Stimulated activated CD4-positive, alpha-beta T cell treated with anti-CD3 and anti-CD28 coated beads, Interleukin-15, amount 100 ng/mL, for 24 hours (primary cell): ENCODE results near the gene PTPRG.

ENCODE experiments used
- DNase-seq: peaks from one replicate; pipeline ENCODE4 v3.0.0-alpha.2; 2020

Gene PTPRG

GRCh38 chr3:61663356-61664104 lies 102.2 kb downstream of the PTPRG start:
- DNase-seq: no peak

- no peak for DNase-seq
These were observed 102.7 kb downstream of the PTPRG start for GRCh38 chr3:61664105-61664482.

- DNase-seq: no peak
These were observed 103.8 kb downstream of the PTPRG start for GRCh38 chr3:61665121-61665520.

GRCh38 chr3:61665987-61666386 lies 104.6 kb downstream of the PTPRG start:
- DNase-seq: no peak

GRCh38 chr3:61666615-61667330 lies 105.4 kb downstream of the PTPRG start:
- no peak for DNase-seq

- no peak for DNase-seq
These were observed 106.0 kb downstream of the PTPRG start for GRCh38 chr3:61667383-61667782.

- DNase-seq: no peak
These were observed 106.4 kb downstream of the PTPRG start for GRCh38 chr3:61667814-61668213.

- no peak for DNase-seq
These were observed 107.0 kb downstream of the PTPRG start for GRCh38 chr3:61668317-61668864.

- DNase-seq: no peak
These were observed 107.8 kb downstream of the PTPRG start for GRCh38 chr3:61669203-61669602.

- DNase-seq: no peak
These were observed 108.4 kb downstream of the PTPRG start for GRCh38 chr3:61669668-61670299.

GRCh38 chr3:61673651-61674050 lies 112.3 kb downstream of the PTPRG start:
- DNase-seq: no peak

GRCh38 chr3:61674596-61674995 lies 113.2 kb downstream of the PTPRG start:
- no peak for DNase-seq

GRCh38 chr3:61679026-61679425 lies 117.7 kb downstream of the PTPRG start:
- no peak for DNase-seq

- DNase-seq: no peak
These were observed 119.2 kb downstream of the PTPRG start for GRCh38 chr3:61680617-61681016.

- no peak for DNase-seq
These were observed 120.3 kb downstream of the PTPRG start for GRCh38 chr3:61681636-61682035.

GRCh38 chr3:61682671-61683548 lies 121.5 kb downstream of the PTPRG start:
- no peak for DNase-seq

GRCh38 chr3:61683549-61684236 lies 122.3 kb downstream of the PTPRG start:
- no peak for DNase-seq

GRCh38 chr3:61684386-61684785 lies 123.0 kb downstream of the PTPRG start:
- DNase-seq: no peak

GRCh38 chr3:61685755-61686154 lies 124.4 kb downstream of the PTPRG start:
- no peak for DNase-seq

- no peak for DNase-seq
These were observed 124.9 kb downstream of the PTPRG start for GRCh38 chr3:61686228-61686648.

GRCh38 chr3:61687206-61687605 lies 125.8 kb downstream of the PTPRG start:
- DNase-seq: no peak
